GM19395 (cell line): ENCODE results near the gene CUZD1.

Source experiments
- ATAC-seq: cut with Tn5 transposase; IDR thresholded peaks from one replicate; pipeline ENCODE4 v1.9.1; 2021; ENCODE audit warnings: mild to moderate bottlenecking, moderate library complexity; ENCODE audit not compliant: unreplicated experiment

Gene CUZD1

DNA sequence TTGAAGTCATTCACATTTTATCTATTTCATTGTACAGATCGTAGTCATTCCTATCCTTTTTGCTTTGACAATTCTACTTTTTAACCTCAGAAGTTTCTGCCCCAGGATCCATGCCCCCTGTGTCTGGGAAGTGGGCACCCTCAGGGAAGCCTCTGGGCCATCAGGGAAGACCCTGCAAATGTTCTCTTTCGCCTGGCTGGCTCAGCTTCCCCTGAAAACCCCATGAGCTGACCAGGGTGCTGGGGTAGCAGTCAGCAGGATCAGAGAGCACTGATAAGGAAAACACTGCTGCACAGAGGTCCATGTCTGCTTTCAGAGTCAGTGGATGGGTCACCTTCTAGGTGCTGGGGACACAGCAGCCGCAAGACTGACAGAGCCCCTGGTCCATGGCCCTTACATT is 23.8 kb downstream of the CUZD1 start:
- no peak for ATAC-seq

DNA sequence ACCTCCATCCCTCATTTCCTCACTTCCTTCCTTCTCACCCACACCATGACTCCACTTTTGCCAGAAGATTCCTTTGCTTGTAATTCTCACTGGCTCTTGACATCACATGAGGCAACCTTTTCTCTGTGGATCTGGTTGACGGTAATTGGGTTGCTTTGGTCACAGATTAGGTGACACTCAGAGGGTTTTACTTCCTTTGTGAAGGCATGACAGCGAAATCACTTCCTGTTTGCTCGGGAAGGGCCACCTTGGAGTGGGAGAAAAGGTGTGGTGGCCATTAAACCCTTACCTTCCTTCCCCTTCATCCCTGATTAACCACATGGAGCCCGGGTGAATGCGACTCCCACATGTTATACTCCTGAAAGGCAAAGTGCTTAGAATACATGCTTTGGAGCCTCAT is 30.2 kb downstream of the CUZD1 start:
- no peak for ATAC-seq

DNA sequence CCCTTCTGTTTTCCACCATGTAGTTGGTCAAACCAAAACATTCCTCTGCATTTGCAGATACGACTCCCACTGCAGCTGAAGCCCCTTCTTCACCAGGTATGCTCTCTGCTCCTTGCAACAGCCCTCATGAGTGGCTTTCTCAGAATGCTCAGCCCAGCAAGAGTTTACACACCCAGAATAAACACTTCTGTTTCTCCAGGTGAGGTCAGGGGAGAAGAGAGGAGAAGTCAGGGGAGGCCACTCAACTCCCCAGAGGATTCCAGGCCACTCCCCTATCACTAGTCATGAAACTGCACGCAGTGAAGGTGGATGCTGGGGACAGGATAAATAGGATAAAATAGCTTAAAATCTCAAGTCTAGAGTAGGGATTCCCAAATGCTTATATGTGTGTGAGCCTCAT is 31.2 kb downstream of the CUZD1 start:
- no peak for ATAC-seq

DNA sequence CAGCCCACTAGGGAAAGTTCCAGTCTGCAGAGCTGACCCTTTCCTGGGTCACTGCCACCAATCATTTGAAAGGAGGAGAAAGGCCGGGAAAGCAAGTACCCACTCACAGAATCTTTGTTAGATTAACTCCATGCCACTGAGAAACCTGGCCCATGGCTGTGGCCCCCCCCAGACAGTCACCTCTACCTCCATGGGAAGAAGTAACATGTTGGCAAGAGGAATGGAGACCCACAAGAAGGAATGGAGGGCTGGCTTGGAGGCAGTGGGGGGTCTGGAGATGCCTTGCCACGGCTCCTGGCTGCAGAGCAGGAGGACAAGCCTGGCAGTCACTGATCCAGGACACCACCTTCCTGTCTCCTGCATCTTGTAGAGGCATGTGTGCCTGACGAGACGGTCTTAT is 32.9 kb downstream of the CUZD1 start:
- ATAC-seq = no peak

DNA sequence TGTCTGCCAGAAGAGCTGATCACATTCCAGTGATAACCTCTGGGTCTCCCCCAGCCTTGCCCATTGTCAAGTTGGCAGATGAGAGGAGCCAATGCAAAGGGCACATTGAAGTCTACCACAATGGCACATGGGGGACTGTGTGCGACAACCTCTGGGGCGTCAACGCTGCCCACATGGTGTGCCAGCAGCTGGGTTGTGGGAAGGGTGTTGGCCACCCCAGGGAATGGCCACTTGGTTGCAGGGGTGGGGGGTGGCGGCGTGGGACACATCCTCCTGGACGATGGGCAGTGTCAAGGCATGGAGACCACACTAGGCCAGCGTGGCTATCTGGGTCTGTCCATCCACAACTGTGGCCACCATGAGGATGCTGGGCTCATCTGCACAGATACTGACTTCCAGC is 43.4 kb downstream of the CUZD1 start:
- no peak for ATAC-seq

DNA sequence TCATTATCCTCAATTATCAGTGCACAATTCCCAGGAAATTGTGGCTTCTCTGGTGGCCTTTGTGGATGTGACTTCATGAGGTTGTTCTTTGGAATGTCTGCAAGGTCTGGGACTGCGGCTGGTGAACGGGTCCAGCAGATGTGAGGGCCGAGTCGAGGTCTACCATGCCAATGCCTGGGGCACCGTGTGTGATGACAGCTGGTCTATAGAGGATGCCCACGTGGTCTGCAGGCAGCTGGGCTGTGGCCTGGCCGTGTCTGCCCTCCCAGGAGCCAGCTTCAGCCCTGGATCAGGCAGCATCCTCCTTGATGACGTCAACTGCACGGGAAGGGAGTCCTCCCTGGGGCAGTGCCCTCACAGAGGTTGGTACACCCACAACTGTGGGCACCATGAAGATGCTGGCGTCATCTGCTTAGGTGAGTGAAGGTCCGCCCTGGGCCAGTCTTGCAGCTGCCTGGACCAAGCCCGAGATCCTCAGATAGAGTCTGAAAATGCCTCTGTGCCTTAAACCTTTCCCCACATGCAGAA is 46.9 kb downstream of the CUZD1 start:
- ATAC-seq = no peak

DNA sequence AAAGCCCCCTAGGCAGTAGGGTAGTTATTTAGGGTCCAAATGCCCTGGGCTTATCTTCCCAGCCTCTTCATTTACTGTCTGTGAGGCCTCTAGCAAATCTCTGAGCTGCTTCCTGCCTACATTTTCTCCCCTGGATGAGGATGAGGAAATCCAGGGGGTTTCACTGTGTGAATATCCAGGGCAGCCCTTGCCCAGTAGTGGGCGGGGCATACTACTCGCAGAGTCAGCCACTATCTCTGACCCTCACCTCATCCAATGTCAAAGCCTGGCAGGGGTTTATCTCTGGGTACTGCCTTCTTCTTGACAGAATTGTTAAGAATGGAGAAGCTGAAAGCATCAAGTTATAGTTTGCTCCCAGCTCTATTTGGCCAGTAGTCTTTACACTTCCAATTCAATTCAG is 48.9 kb downstream of the CUZD1 start:
- ATAC-seq = no peak

DNA sequence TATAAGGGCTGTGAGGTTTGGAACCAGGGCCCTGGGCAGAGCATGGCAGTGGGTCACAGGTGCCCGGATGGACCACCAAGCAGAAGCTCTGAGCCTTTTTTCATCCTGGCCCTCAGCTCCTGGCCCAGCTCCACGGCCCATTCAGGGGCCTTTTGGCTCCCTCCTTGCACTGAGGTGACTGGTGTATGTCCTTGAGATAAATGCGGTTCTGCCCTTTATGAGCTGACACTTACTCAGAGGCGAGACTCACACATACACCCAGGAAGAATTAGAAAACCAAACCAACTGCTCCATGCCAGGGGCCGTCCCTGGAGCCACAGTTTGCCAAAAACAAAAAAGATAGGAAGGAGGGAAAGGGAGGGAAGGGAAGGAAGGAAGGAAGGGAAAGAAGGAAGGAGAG is 49.7 kb downstream of the CUZD1 start:
- no peak for ATAC-seq

DNA sequence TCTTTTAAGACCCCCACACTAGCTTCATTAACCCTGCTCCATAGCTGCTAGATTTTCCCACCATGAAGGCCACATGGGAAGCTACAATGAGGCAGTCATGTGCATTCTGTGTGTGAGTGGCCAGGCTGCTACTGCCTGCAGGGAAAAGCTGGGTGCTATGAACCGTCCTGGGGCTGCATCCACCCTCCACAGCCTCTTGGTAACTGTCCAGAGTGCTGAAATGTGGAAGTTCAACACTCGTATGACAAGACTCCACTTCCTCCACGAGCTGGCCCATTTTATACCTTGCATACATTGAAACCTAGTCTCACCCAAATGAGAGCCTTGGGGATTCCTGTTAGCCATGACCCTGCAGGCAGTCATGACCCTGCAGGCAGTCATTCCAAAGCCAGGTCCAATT is 59.4 kb downstream of the CUZD1 start:
- no peak for ATAC-seq

DNA sequence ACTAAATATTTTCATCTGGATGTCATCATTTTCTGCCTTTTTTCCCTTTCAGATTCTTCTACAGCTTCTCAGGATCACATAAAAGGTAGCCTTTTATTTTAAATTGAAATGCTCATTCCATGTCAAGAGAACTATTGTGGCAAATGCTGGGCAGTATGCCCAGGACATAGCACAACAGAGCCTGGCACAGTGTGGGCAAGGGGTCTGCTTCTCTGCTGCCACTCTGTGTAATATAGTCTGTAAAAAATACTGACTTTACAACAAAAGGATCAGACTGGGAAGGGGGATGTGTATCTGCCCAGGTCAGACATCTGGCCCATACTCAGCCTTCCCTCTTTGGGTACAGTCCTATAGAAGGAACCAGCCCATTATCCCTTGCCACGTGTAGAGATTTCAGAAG is 62.7 kb downstream of the CUZD1 start:
- ATAC-seq = no peak
